Neural cell (in vitro differentiated cells): ENCODE results near the gene C2CD3.

ENCODE experiments used
- POLR2AphosphoS5 ChIP-seq: IDR thresholded peaks from 2 replicates; pipeline ENCODE4 v1.6.1; 2012
- TF ChIP-seq, protein P1 (sequence below): fragments of 450-650 bp; IDR thresholded peaks from 2 replicates; pipeline ENCODE4 v1.5.1; 2014; ENCODE audit warnings: antibody characterized with exemption, mild to moderate bottlenecking, moderate library complexity; ENCODE audit not compliant: poor library complexity, severe bottlenecking

GRCh38 chr11:74195828-74196227 is 25.0 kb upstream of the C2CD3 start:
- TF ChIP-seq, protein P1, sequence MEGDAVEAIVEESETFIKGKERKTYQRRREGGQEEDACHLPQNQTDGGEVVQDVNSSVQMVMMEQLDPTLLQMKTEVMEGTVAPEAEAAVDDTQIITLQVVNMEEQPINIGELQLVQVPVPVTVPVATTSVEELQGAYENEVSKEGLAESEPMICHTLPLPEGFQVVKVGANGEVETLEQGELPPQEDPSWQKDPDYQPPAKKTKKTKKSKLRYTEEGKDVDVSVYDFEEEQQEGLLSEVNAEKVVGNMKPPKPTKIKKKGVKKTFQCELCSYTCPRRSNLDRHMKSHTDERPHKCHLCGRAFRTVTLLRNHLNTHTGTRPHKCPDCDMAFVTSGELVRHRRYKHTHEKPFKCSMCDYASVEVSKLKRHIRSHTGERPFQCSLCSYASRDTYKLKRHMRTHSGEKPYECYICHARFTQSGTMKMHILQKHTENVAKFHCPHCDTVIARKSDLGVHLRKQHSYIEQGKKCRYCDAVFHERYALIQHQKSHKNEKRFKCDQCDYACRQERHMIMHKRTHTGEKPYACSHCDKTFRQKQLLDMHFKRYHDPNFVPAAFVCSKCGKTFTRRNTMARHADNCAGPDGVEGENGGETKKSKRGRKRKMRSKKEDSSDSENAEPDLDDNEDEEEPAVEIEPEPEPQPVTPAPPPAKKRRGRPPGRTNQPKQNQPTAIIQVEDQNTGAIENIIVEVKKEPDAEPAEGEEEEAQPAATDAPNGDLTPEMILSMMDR, result no peak
- no peak for TF ChIP-seq POLR2AphosphoS5
